AG09309 (cell line): ENCODE results near the gene NOX5.
A peak's percentile ranks its signal among the peaks of the same experiment; 100 is the strongest.

Experiments used
- DNase-seq: peaks from one replicate; pipeline ENCODE4 v3.0.0-alpha.2; 2010; ENCODE audit warnings: low read depth
- H3K4me3 ChIP-seq: 2 replicates; pipeline ENCODE4 v1.5.1; 2011; ENCODE audit warnings: mild to moderate bottlenecking, low read depth, low read length, moderate library complexity; ENCODE audit not compliant: control insufficient read depth
- CTCF ChIP-seq: IDR thresholded peaks from 2 replicates; pipeline ENCODE4 v1.5.1; 2011; ENCODE audit warnings: mild to moderate bottlenecking, low read depth, low read length, inconsistent platforms; ENCODE audit not compliant: insufficient read depth, control insufficient read depth; ENCODE audit errors: missing control alignments

The NOX5 gene

GRCh38 chr15:69072906-69073305, 58.4 kb downstream of the NOX5 start:
- DNase-seq: no peak
- TF ChIP-seq CTCF: no peak
- H3K4me3 ChIP-seq: no peak overlapping the region

- H3K4me3 ChIP-seq: peak overlapping the region; percentile 78
- no peak for DNase-seq
- TF ChIP-seq CTCF: no peak
Measured at GRCh38 chr15:69074001-69074842, 59.7 kb downstream of the NOX5 start.

- H3K4me3 ChIP-seq: peak overlapping the region; percentile 78
- no peak for TF ChIP-seq CTCF
- DNase-seq: no peak
Measured at GRCh38 chr15:69074843-69075224, 60.3 kb downstream of the NOX5 start.

GRCh38 chr15:69075440-69075839, 60.9 kb downstream of the NOX5 start:
- no peak overlapping the region for H3K4me3 ChIP-seq
- no peak for TF ChIP-seq CTCF
- no peak for DNase-seq

- no peak for TF ChIP-seq CTCF
- DNase-seq: no peak
- H3K4me3 ChIP-seq: no peak overlapping the region
Measured at GRCh38 chr15:69076756-69077155, 62.3 kb downstream of the NOX5 start.

- DNase-seq: no peak
- no peak overlapping the region for H3K4me3 ChIP-seq
- no peak for TF ChIP-seq CTCF
Measured at GRCh38 chr15:69078638-69079037, 64.1 kb downstream of the NOX5 start.
